Esophagus squamous epithelium (tissue), 4 donors: ENCODE data around the gene ARHGAP12.

Experiments
- POLR2A ChIP-seq, 4 donors: fragments of 450-650 bp; IDR thresholded peaks; one replicate each; pipeline ENCODE4 v1.6.1; 2017; ENCODE audit warnings: antibody characterized with exemption in 4 of 4, mild to moderate bottlenecking in 4 of 4, moderate library complexity in 3 of 4
- TF ChIP-seq, protein P1 (sequence below), 6 experiments: fragments of 450-650 bp in 4 of 6; fragments of 200-600 bp in 2 of 6; sonication (generic) in 2 of 6; IDR thresholded peaks; one replicate each; pipeline ENCODE4 v1.5.1; 2016 to 2019; ENCODE audit warnings: antibody characterized with exemption in 6 of 6, mild to moderate bottlenecking in 4 of 6, moderate library complexity in 4 of 6

- no peak for TF ChIP-seq POLR2A (IDR thresholded peaks at IDR 0.05)
- TF ChIP-seq, protein P1, sequence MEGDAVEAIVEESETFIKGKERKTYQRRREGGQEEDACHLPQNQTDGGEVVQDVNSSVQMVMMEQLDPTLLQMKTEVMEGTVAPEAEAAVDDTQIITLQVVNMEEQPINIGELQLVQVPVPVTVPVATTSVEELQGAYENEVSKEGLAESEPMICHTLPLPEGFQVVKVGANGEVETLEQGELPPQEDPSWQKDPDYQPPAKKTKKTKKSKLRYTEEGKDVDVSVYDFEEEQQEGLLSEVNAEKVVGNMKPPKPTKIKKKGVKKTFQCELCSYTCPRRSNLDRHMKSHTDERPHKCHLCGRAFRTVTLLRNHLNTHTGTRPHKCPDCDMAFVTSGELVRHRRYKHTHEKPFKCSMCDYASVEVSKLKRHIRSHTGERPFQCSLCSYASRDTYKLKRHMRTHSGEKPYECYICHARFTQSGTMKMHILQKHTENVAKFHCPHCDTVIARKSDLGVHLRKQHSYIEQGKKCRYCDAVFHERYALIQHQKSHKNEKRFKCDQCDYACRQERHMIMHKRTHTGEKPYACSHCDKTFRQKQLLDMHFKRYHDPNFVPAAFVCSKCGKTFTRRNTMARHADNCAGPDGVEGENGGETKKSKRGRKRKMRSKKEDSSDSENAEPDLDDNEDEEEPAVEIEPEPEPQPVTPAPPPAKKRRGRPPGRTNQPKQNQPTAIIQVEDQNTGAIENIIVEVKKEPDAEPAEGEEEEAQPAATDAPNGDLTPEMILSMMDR (IDR thresholded peaks at IDR 0.05), result no peak
Measured at GRCh38 chr10:31930856-31931255, 2.2 kb upstream of the ARHGAP12 start.
